SK-N-SH (cell line): ENCODE measurements around the gene HNRNPA1. TPM values are rescaled to one million over a fixed set of nuclear protein-coding genes. Genes with fewer than 3 reads are reported as not detected.

Experiments used
- CTCF ChIA-PET: fragments of 300-600, 350-600 bp; formaldehyde crosslinking; extraction: SDS; loops from one replicate; lab custom pipeline; 2021; lab: Yijun Ruan, JAX
- POLR2A ChIA-PET: fragments of 350-600 bp; sonication (Branson Sonifier 250); formaldehyde crosslinking; extraction: SDS; loops from one replicate; lab custom pipeline; 2020; ENCODE audit warnings: antibody characterized with exemption, inconsistent platforms; lab: Yijun Ruan, JAX
- DNase-seq: peaks from one replicate; pipeline ENCODE4 v3.0.0; 2012
- H2AFZ ChIP-seq: fragments of 200-600 bp; sonication (generic); 2 replicates; pipeline ENCODE4 v1.8.1; 2016; ENCODE audit warnings: antibody characterized with exemption, mild to moderate bottlenecking, low read depth
- H3F3A ChIP-seq: fragments of 200-600 bp; sonication (generic); replicated peaks from 2 replicates; pipeline ENCODE3; 2016; ENCODE audit warnings: antibody characterized with exemption, mild to moderate bottlenecking; ENCODE audit not compliant: insufficient read depth
- H3K27ac ChIP-seq, 2 experiments: fragments of 200-500 bp in 1 of 2; fragments of 200-600 bp in 1 of 2; sonication (Bioruptor generic) in 1 of 2; sonication (generic), shearing (Covaris generic) in 1 of 2; 2 replicates each; pipeline versions ENCODE4 v1.5.1 to v1.6.1; 2014 to 2016; ENCODE audit warnings: low read depth in 2 of 2, inconsistent platforms in 1 of 2, low read length in 1 of 2, mild to moderate bottlenecking in 1 of 2, mixed read lengths in 1 of 2
- H3K27me3 ChIP-seq: fragments of 200-600 bp; sonication (generic), shearing (Covaris generic); 2 replicates; pipeline ENCODE4 v1.6.1; 2016; ENCODE audit warnings: mixed run types; ENCODE audit not compliant: insufficient read depth
- H3K36me3 ChIP-seq, 2 experiments: fragments of 200-500 bp in 1 of 2; fragments of 200-600 bp in 1 of 2; sonication (Bioruptor generic) in 1 of 2; sonication (generic) in 1 of 2; replicated peaks in 1 of 2; 2 replicates each; pipeline versions ENCODE3 to v1.5.1; 2014 to 2016; ENCODE audit warnings: low read length in 1 of 2, mild to moderate bottlenecking in 1 of 2; ENCODE audit not compliant: insufficient read depth in 2 of 2, control insufficient read depth in 1 of 2
- H3K4me1 ChIP-seq, 2 experiments: fragments of 200-500 bp in 1 of 2; fragments of 200-600 bp in 1 of 2; sonication (Bioruptor generic) in 1 of 2; sonication (generic), shearing (Covaris generic) in 1 of 2; 2 replicates each; pipeline versions ENCODE4 v1.5.1 to v1.6.1; 2014 to 2016; ENCODE audit warnings: low read depth in 1 of 2, low read length in 1 of 2, mixed run types in 1 of 2; ENCODE audit not compliant: insufficient read depth in 2 of 2, control insufficient read depth in 1 of 2
- H3K4me2 ChIP-seq: fragments of 200-600 bp; sonication (generic), shearing (Covaris generic); 2 replicates; pipeline ENCODE4 v1.6.1; 2017; ENCODE audit warnings: mixed run types
- H3K4me3 ChIP-seq, 2 experiments: fragments of 200-500 bp in 1 of 2; fragments of 200-600 bp in 1 of 2; sonication (Bioruptor generic) in 1 of 2; sonication (generic), shearing (Covaris generic) in 1 of 2; 2 replicates each; pipeline versions ENCODE4 v1.5.1 to v1.8.1; 2014 to 2016; ENCODE audit warnings: low read depth in 2 of 2, inconsistent platforms in 1 of 2, low read length in 1 of 2, mild to moderate bottlenecking in 1 of 2, mixed read lengths in 1 of 2, moderate library complexity in 1 of 2
- H3K79me2 ChIP-seq: fragments of 200-600 bp; sonication (generic); 2 replicates; pipeline ENCODE4 v1.8.1; 2017; ENCODE audit warnings: mild to moderate bottlenecking; ENCODE audit not compliant: insufficient read depth
- H3K9ac ChIP-seq: fragments of 200-600 bp; sonication (generic); 2 replicates; pipeline ENCODE4 v1.6.1; 2017; ENCODE audit warnings: mixed run types
- H3K9me2 ChIP-seq: fragments of 200-600 bp; sonication (generic); 2 replicates; pipeline ENCODE4 v1.6.1; 2017; ENCODE audit warnings: mixed run types
- H3K9me3 ChIP-seq: fragments of 200-600 bp; sonication (generic); 2 replicates; pipeline ENCODE4 v1.6.1; 2017; ENCODE audit warnings: mixed run types, mild to moderate bottlenecking, moderate library complexity
- H4K20me1 ChIP-seq: fragments of 200-600 bp; sonication (generic); 2 replicates; pipeline ENCODE4 v1.6.1; 2017; ENCODE audit warnings: mild to moderate bottlenecking, mixed run types; ENCODE audit not compliant: insufficient read depth
- CTCF ChIP-seq: fragments of 200-600 bp; sonication (generic); IDR thresholded peaks from 2 replicates; pipeline ENCODE4 v1.6.1; 2017; ENCODE audit warnings: antibody characterized with exemption, mild to moderate bottlenecking, moderate library complexity
- ELF1 ChIP-seq: IDR thresholded peaks from 2 replicates; pipeline ENCODE4 v1.4.0; 2012
- EP300 ChIP-seq, 2 experiments: IDR thresholded peaks; 2 replicates each; pipeline versions ENCODE4 v1.4.0 to v1.6.1; 2012; ENCODE audit warnings: borderline replicate concordance in 1 of 2, low read depth in 1 of 2, low read length in 1 of 2
- EZH2phosphoT487 ChIP-seq: fragments of 200-600 bp; sonication (generic); IDR thresholded peaks from 2 replicates; pipeline ENCODE4 v1.6.1; 2017; ENCODE audit warnings: low read depth, mixed run types, mild to moderate bottlenecking, antibody characterized with exemption, moderate library complexity, borderline replicate concordance
- FOSL2 ChIP-seq: IDR thresholded peaks from 2 replicates; pipeline ENCODE4 v1.4.0; 2012; ENCODE audit warnings: low read depth, mild to moderate bottlenecking, moderate library complexity, borderline replicate concordance
- GATA2 ChIP-seq: sonication (generic); formaldehyde crosslinking; IDR thresholded peaks from 2 replicates; pipeline ENCODE4 v1.5.0; 2020; ENCODE audit warnings: mild to moderate bottlenecking, missing genetic modification reagents
- MXI1 ChIP-seq: IDR thresholded peaks from 2 replicates; pipeline ENCODE4 v1.6.1; 2012; ENCODE audit warnings: mild to moderate bottlenecking, low read depth, low read length, improper control_type of control experiment
- NFIC ChIP-seq: IDR thresholded peaks from 2 replicates; pipeline ENCODE4 v1.4.0; 2012; ENCODE audit warnings: borderline replicate concordance
- NRF1 ChIP-seq: IDR thresholded peaks from 2 replicates; pipeline ENCODE4 v1.6.1; 2012; ENCODE audit warnings: low read depth, mild to moderate bottlenecking, low read length
- PBX3 ChIP-seq: IDR thresholded peaks from 2 replicates; pipeline ENCODE4; 2012
- POLR2AphosphoS5 ChIP-seq: IDR thresholded peaks from 2 replicates; pipeline ENCODE4 v1.6.1; 2012; ENCODE audit warnings: low read depth, low read length
- RAD21 ChIP-seq: IDR thresholded peaks from 2 replicates; pipeline ENCODE4 v1.6.1; 2012; ENCODE audit warnings: mild to moderate bottlenecking, low read length
- RCOR1 ChIP-seq: fragments of 150-350 bp; IDR thresholded peaks from 2 replicates; pipeline ENCODE4 v1.6.1; 2017; ENCODE audit warnings: antibody characterized with exemption, low read length
- REST ChIP-seq: IDR thresholded peaks from 2 replicates; pipeline ENCODE4 v1.6.1; 2012; ENCODE audit warnings: mild to moderate bottlenecking, low read depth, low read length, moderate library complexity
- RXRA ChIP-seq: IDR thresholded peaks from 2 replicates; pipeline ENCODE4 v1.4.0; 2012; ENCODE audit warnings: low read depth, mild to moderate bottlenecking, borderline replicate concordance
- SIN3A ChIP-seq: IDR thresholded peaks from 2 replicates; pipeline ENCODE4 v1.6.1; 2012; ENCODE audit warnings: low read depth, mild to moderate bottlenecking, low read length, moderate library complexity, borderline replicate concordance
- SMC3 ChIP-seq: IDR thresholded peaks from 2 replicates; pipeline ENCODE4 v1.6.1; 2012; ENCODE audit warnings: low read depth, low read length, improper control_type of control experiment
- TAF1 ChIP-seq: IDR thresholded peaks from 2 replicates; pipeline ENCODE4 v1.6.1; 2012; ENCODE audit warnings: low read depth, mild to moderate bottlenecking, low read length, moderate library complexity, borderline replicate concordance
- TCF12 ChIP-seq: IDR thresholded peaks from 2 replicates; pipeline ENCODE4 v1.4.0; 2012
- TEAD4 ChIP-seq: IDR thresholded peaks from 2 replicates; pipeline ENCODE4 v1.4.0; 2012; ENCODE audit warnings: mild to moderate bottlenecking, borderline replicate concordance; ENCODE audit not compliant: insufficient read depth
- USF2 ChIP-seq: fragments of 150-350 bp; IDR thresholded peaks from 2 replicates; pipeline ENCODE4 v1.6.1; 2017; ENCODE audit warnings: antibody characterized with exemption, low read length, low read depth, borderline replicate concordance
- ZBTB33 ChIP-seq: IDR thresholded peaks from 2 replicates; pipeline ENCODE4 v1.4.0; 2012; ENCODE audit warnings: low read depth, borderline replicate concordance
- WGBS: methylation state at CpG from one replicate; pipeline ENCODE4 v1.1.6; 2017; ENCODE audit warnings: low lambda C conversion rate; 5-methylcytosine and 5-hydroxymethylcytosine counted together
- polyA plus RNA-seq, 3 experiments: library from polyadenylated mRNA; depleted of rRNA; stranded (reverse); fragments of >200 nt; gene quantifications; 2 replicates each; pipeline ENCODE4 v1.2.3, GENCODE V29; 2012

Gene HNRNPA1
- polyA plus RNA-seq, 1 of the 3 experiments (the other 2 are of a cell fraction) = 773 TPM

GRCh38 chr12:54262403-54262925 is 18.1 kb upstream of the HNRNPA1 start:
- Histone ChIP-seq H3K27ac (peak overlapping the region; percentile 78 to 99), H3K36me3 (peaks cover 0 to under 1% of the 10 kb centered on the region in 2 experiments), H3K9me3 (no peaks in the 10 kb centered on the region), H4K20me1 (no peaks in the 10 kb centered on the region), H3K4me1 (peaks cover 29 to 44% of the 10 kb centered on the region in 2 experiments), H2AFZ (no peak overlapping the region), H3F3A (peaks cover 57% of the 10 kb centered on the region), H3K4me2 (peak overlapping the region; percentile 42), H3K9me2 (no peaks in the 10 kb centered on the region), H3K79me2 (peaks cover 81% of the 10 kb centered on the region), H3K4me3 (no peak overlapping the region), H3K9ac (peak overlapping the region; percentile 55), H3K27me3 (no peaks in the 10 kb centered on the region)
- no peak for DNase-seq
- WGBS = 5% methylated on average over 4 of the region's 4 CpGs
- CTCF ChIA-PET = interaction anchor here (0.9 to 1.4 kb wide), 5 partner anchors 10 to 122 kb away, joined by 3 to 6 read pairs (median 3); partner anchors contain the start of gene ZNF385A
- POLR2A ChIA-PET = interaction anchor here (0.5 to 4.7 kb wide), 2 partner anchors 9 to 18 kb away, joined by 3 to 36 read pairs; partner anchors contain the start of genes CBX5 and HNRNPA1
- TF ChIP-seq ELF1 (no peak), USF2 (no peak), TAF1 (no peak), MXI1 (no peak), TCF12 (peak; percentile 80), CTCF (no peak), EZH2phosphoT487 (no peak), RXRA (peak; percentile 94; the same call in 1 of the 2 replicates), NRF1 (no peak), SMC3 (no peak; the same call in 1 of the 2 replicates), GATA2 (CRISPR knock-in tag) (no peak), SIN3A (0 out of 2 replicates have a peak, but pooled peaks have one; percentile 18), TEAD4 (peak; percentile 65; the same call in 1 of the 2 replicates), RCOR1 (no peak), FOSL2 (0 out of 2 replicates have a peak, but pooled peaks have one; percentile 17), PBX3 (peak; percentile 90), POLR2AphosphoS5 (peak; percentile 39; the same call in 1 of the 2 replicates), NFIC (peak; percentile 76), REST (0 out of 2 replicates have a peak, but pooled peaks have one; percentile 24), ZBTB33 (no peak), RAD21 (no peak), EP300 (IDR thresholded peaks at IDR 0.05; ENCODE audit: borderline replicate concordance in 1 of 2, low read depth in 1 of 2, low read length in 1 of 2) (peak in 1 of 2 experiments; percentile 65; a peak in 1 of 4 replicates)
